Keratinocyte (primary cell): ENCODE results near the gene CCL7. TPM values are rescaled to one million over a fixed set of nuclear protein-coding genes. Genes with fewer than 3 reads are reported as not detected.

Experiments
- DNase-seq: peaks from one replicate; pipeline ENCODE4 v3.0.0-alpha.2; 2011; ENCODE audit warnings: low read depth, missing footprints, low spot score
- FAIRE-seq: peaks from 2 replicates; lab custom pipeline; 2011; peaks lifted over from hg19 to GRCh38; lab: Jason Lieb, UNC
- H2AFZ ChIP-seq: 2 replicates; pipeline ENCODE4 v1.6.0; 2012; ENCODE audit warnings: low read length, control low read depth, inconsistent platforms; ENCODE audit not compliant: control insufficient read depth
- H3K27ac ChIP-seq: 2 replicates; pipeline ENCODE4 v1.5.1; 2011; ENCODE audit warnings: low read length; ENCODE audit not compliant: control insufficient read depth, insufficient read depth
- H3K27me3 ChIP-seq: 3 replicates; pipeline ENCODE4 v1.6.0; 2011; ENCODE audit warnings: low read length; ENCODE audit not compliant: control insufficient read depth, insufficient read depth; ENCODE audit errors: extremely low read depth
- H3K36me3 ChIP-seq, 2 experiments: 2 replicates in 1 of 2; 3 replicates in 1 of 2; pipeline ENCODE4 v1.5.1; 2011; ENCODE audit warnings: low read length in 2 of 2, mild to moderate bottlenecking in 1 of 2; ENCODE audit not compliant: control insufficient read depth in 2 of 2, insufficient read depth in 2 of 2; ENCODE audit errors: extremely low read depth in 1 of 2
- H3K4me1 ChIP-seq: 3 replicates; pipeline ENCODE4 v1.5.1; 2011; ENCODE audit warnings: low read length; ENCODE audit not compliant: control insufficient read depth, insufficient read depth; ENCODE audit errors: extremely low read depth
- H3K4me2 ChIP-seq: 3 replicates; pipeline ENCODE4 v1.6.0; 2011; ENCODE audit warnings: low read depth, low read length; ENCODE audit not compliant: control insufficient read depth, insufficient read depth; ENCODE audit errors: extremely low read depth
- H3K4me3 ChIP-seq, 3 experiments: fragments of 200-600 bp in 1 of 3; sonication (generic) in 1 of 3; 2 replicates in 2 of 3; 3 replicates in 1 of 3; pipeline ENCODE4 v1.5.1; 2011 to 2016; ENCODE audit warnings: low read length in 3 of 3, mild to moderate bottlenecking in 3 of 3, control low read depth in 2 of 3, inconsistent platforms in 1 of 3, low read depth in 1 of 3, mixed read lengths in 1 of 3, mixed run types in 1 of 3, moderate library complexity in 1 of 3; ENCODE audit not compliant: control insufficient read depth in 2 of 3, insufficient read depth in 2 of 3; ENCODE audit errors: extremely low read depth in 1 of 3
- H3K79me2 ChIP-seq: 2 replicates; pipeline ENCODE4 v1.6.0; 2012; ENCODE audit warnings: low read length; ENCODE audit not compliant: control insufficient read depth, insufficient read depth
- H3K9ac ChIP-seq: 3 replicates; pipeline ENCODE4 v1.6.0; 2011; ENCODE audit warnings: low read length; ENCODE audit not compliant: control insufficient read depth, insufficient read depth; ENCODE audit errors: extremely low read depth
- H3K9me1 ChIP-seq: 3 replicates; pipeline ENCODE4 v1.6.0; 2011; ENCODE audit warnings: low read length; ENCODE audit not compliant: control insufficient read depth, insufficient read depth; ENCODE audit errors: extremely low read depth
- H3K9me3 ChIP-seq: 2 replicates; pipeline ENCODE4 v1.5.1; 2012; ENCODE audit warnings: low read depth, low read length; ENCODE audit not compliant: control insufficient read depth
- H4K20me1 ChIP-seq: 3 replicates; pipeline ENCODE4 v1.6.0; 2011; ENCODE audit warnings: low read length; ENCODE audit not compliant: control insufficient read depth, insufficient read depth; ENCODE audit errors: extremely low read depth
- CTCF ChIP-seq, 3 experiments: IDR thresholded peaks in 1 of 3; conservative IDR thresholded peaks in 1 of 3; optimal IDR thresholded peaks in 1 of 3; 2 replicates in 2 of 3; 3 replicates in 1 of 3; pipeline versions ENCODE3 to v1.5.1; 2011; ENCODE audit warnings: low read length in 3 of 3, mild to moderate bottlenecking in 3 of 3, moderate library complexity in 2 of 3, control low read depth in 1 of 3, inconsistent platforms in 1 of 3; ENCODE audit not compliant: insufficient read depth in 2 of 3; ENCODE audit errors: extremely low read depth in 1 of 3
- EZH2 ChIP-seq: IDR thresholded peaks from one replicate; pipeline ENCODE4 v1.6.1; 2012; ENCODE audit warnings: inconsistent platforms, mild to moderate bottlenecking, low read length, moderate library complexity
- dilution Hi-C: fragments of 300-500 bp; cut with MboI; formaldehyde crosslinking; loops from one replicate; pipeline ENCODE4 v1.7.0; 2020; ENCODE audit warnings: low sequenced_read_pairs; ENCODE audit not compliant: extremely low pct_ligation_motif_present
- polyA plus RNA-seq, 5 experiments: library from polyadenylated mRNA; depleted of rRNA in 3 of 5; stranded (reverse) in 3 of 5; stranded (forward) in 1 of 5; unstranded in 1 of 5; fragments of >200 nt; gene quantifications; 1 replicate in 1 of 5; 2 replicates in 3 of 5; 3 replicates in 1 of 5; pipeline versions ENCODE4 v1.2.1 to v1.2.3, GENCODE V29; 2011 to 2012; ENCODE audit warnings: missing spikeins in 2 of 5, low read depth in 1 of 5, low replicate concordance in 1 of 5

CCL7 gene
- polyA plus RNA-seq, 1 donor (not counting 4 experiments of a cell fraction or from before 2014, with no cell fraction given) = not detected

- dilution Hi-C loops = no loop called here
- H3K9ac ChIP-seq = no peak overlapping the region
- no peak for FAIRE-seq
These were observed 17.9 kb downstream of the CCL7 start for GRCh38 chr17:34287875-34288274.

GRCh38 chr17:34290586-34290985 is 20.6 kb downstream of the CCL7 start:
- dilution Hi-C loops = no loop called here
- no peaks in the 10 kb centered on the region for H4K20me1 ChIP-seq
- no peak for TF ChIP-seq EZH2
- no peak for TF ChIP-seq CTCF (optimal IDR thresholded peaks at IDR 0.05 in 1 of 3, IDR thresholded peaks at IDR 0.05 in 1 of 3, conservative IDR thresholded peaks at IDR 0.05 in 1 of 3; ENCODE audit: extremely low read depth in 1 of 3, insufficient read depth in 2 of 3, low read length in 3 of 3)
- no peak overlapping the region for H3K4me3 ChIP-seq
- no peak overlapping the region for H2AFZ ChIP-seq
- no peak for DNase-seq
- H3K27me3 ChIP-seq = peaks cover 3% of the 10 kb centered on the region
- H3K36me3 ChIP-seq = no peaks in the 10 kb centered on the region
- H3K79me2 ChIP-seq = no peaks in the 10 kb centered on the region
- H3K9me1 ChIP-seq = no peaks in the 10 kb centered on the region
- H3K9me3 ChIP-seq = no peaks in the 10 kb centered on the region
- H3K4me2 ChIP-seq = no peak overlapping the region
- H3K27ac ChIP-seq = no peak overlapping the region
- FAIRE-seq = no peak
- H3K4me1 ChIP-seq = no peaks in the 10 kb centered on the region
- no peak overlapping the region for H3K9ac ChIP-seq

More at GRCh38 chr17:34287875-34288274, 17.9 kb downstream of the CCL7 start:
- Histone ChIP-seq H3K36me3 (no peaks in the 10 kb centered on the region), H2AFZ (no peak overlapping the region), H3K4me1 (no peaks in the 10 kb centered on the region), H3K9me3 (no peaks in the 10 kb centered on the region), H4K20me1 (no peaks in the 10 kb centered on the region), H3K4me3 (no peak overlapping the region), H3K27ac (no peak overlapping the region), H3K79me2 (no peaks in the 10 kb centered on the region), H3K27me3 (peaks cover 9% of the 10 kb centered on the region), H3K9me1 (no peaks in the 10 kb centered on the region), H3K4me2 (no peak overlapping the region)
- TF ChIP-seq CTCF (optimal IDR thresholded peaks at IDR 0.05 in 1 of 3, IDR thresholded peaks at IDR 0.05 in 1 of 3, conservative IDR thresholded peaks at IDR 0.05 in 1 of 3; ENCODE audit: extremely low read depth in 1 of 3, insufficient read depth in 2 of 3, low read length in 3 of 3) (no peak), EZH2 (no peak)
- DNase-seq = no peak
